ENCODE measurements around the gene SEMA3C. TPM values are rescaled to one million over a fixed set of nuclear protein-coding genes. Genes with fewer than 3 reads are reported as not detected.

Gene SEMA3C
- total RNA-seq, 2 experiments from 2014 or later, result not detected

GRCh38 chr7:80827239-80827633, 91.6 kb downstream of the SEMA3C start:
- Mint-ChIP-seq H3K27me3 (no peaks in the 10 kb centered on the region), H3K36me3 (ENCODE audit: low read depth) (no peaks in the 10 kb centered on the region), H3K27ac (no peak overlapping the region), H3K4me3 (no peak overlapping the region), H3K9me3 (no peaks in the 10 kb centered on the region), H3K4me1 (no peaks in the 10 kb centered on the region)
- DNase-seq, result no peak
- CTCF ChIA-PET, result no interaction called here
- POLR2A ChIA-PET, result no interaction called here

- Mint-ChIP-seq H3K4me3 (no peak overlapping the region), H3K27me3 (no peaks in the 10 kb centered on the region), H3K36me3 (ENCODE audit: low read depth) (no peaks in the 10 kb centered on the region), H3K9me3 (no peaks in the 10 kb centered on the region), H3K4me1 (no peaks in the 10 kb centered on the region), H3K27ac (no peak overlapping the region)
- ChIA-PET CTCF (no interaction called here), POLR2A (no interaction called here)
- DNase-seq, result no peak
These were observed 92.2 kb downstream of the SEMA3C start for GRCh38 chr7:80826520-80827238.

- Mint-ChIP-seq H3K4me3 (no peak overlapping the region), H3K36me3 (ENCODE audit: low read depth) (no peaks in the 10 kb centered on the region), H3K27me3 (no peaks in the 10 kb centered on the region), H3K4me1 (no peaks in the 10 kb centered on the region), H3K27ac (no peak overlapping the region), H3K9me3 (no peaks in the 10 kb centered on the region)
- POLR2A ChIA-PET, result no interaction called here
- CTCF ChIA-PET, result no interaction called here
- DNase-seq, result no peak
These were observed 93.4 kb downstream of the SEMA3C start for GRCh38 chr7:80825499-80825898.

GRCh38 chr7:80824253-80824652, 94.6 kb downstream of the SEMA3C start:
- CTCF ChIA-PET, result no interaction called here
- no peaks in the 10 kb centered on the region for H3K9me3 Mint-ChIP-seq
- H3K27ac Mint-ChIP-seq, result no peak overlapping the region
- no peak overlapping the region for H3K4me3 Mint-ChIP-seq
- no peaks in the 10 kb centered on the region for H3K27me3 Mint-ChIP-seq
- no peaks in the 10 kb centered on the region for H3K36me3 Mint-ChIP-seq (ENCODE audit: low read depth)
- DNase-seq, result no peak
- POLR2A ChIA-PET, result no interaction called here
- H3K4me1 Mint-ChIP-seq, result no peaks in the 10 kb centered on the region

GRCh38 chr7:80823057-80823456, 95.8 kb downstream of the SEMA3C start:
- no peak for DNase-seq
- ChIA-PET POLR2A (no interaction called here), CTCF (no interaction called here)
- H3K27me3 Mint-ChIP-seq, result no peaks in the 10 kb centered on the region
- no peaks in the 10 kb centered on the region for H3K9me3 Mint-ChIP-seq
- no peak overlapping the region for H3K4me3 Mint-ChIP-seq
- no peak overlapping the region for H3K27ac Mint-ChIP-seq
- no peaks in the 10 kb centered on the region for H3K36me3 Mint-ChIP-seq (ENCODE audit: low read depth)
- no peaks in the 10 kb centered on the region for H3K4me1 Mint-ChIP-seq

- H3K27ac Mint-ChIP-seq, result no peak overlapping the region
- DNase-seq, result no peak
- POLR2A ChIA-PET, result no interaction called here
- CTCF ChIA-PET, result no interaction called here
- no peak overlapping the region for H3K4me3 Mint-ChIP-seq
- H3K36me3 Mint-ChIP-seq (ENCODE audit: low read depth), result no peaks in the 10 kb centered on the region
- no peaks in the 10 kb centered on the region for H3K4me1 Mint-ChIP-seq
- H3K9me3 Mint-ChIP-seq, result no peaks in the 10 kb centered on the region
- no peaks in the 10 kb centered on the region for H3K27me3 Mint-ChIP-seq
These were observed 97.0 kb downstream of the SEMA3C start for GRCh38 chr7:80821771-80822319.

- Mint-ChIP-seq H3K4me3 (no peak overlapping the region), H3K4me1 (no peaks in the 10 kb centered on the region), H3K36me3 (ENCODE audit: low read depth) (no peaks in the 10 kb centered on the region), H3K27me3 (no peaks in the 10 kb centered on the region), H3K27ac (no peak overlapping the region), H3K9me3 (peaks cover 7% of the 10 kb centered on the region)
- POLR2A ChIA-PET, result no interaction called here
- CTCF ChIA-PET, result no interaction called here
- DNase-seq, result no peak
These were observed 99.3 kb downstream of the SEMA3C start for GRCh38 chr7:80819503-80819902.

- no peaks in the 10 kb centered on the region for H3K4me1 Mint-ChIP-seq
- no peak for DNase-seq
- H3K9me3 Mint-ChIP-seq, result peaks cover 14% of the 10 kb centered on the region
- no peak overlapping the region for H3K27ac Mint-ChIP-seq
- no peak overlapping the region for H3K4me3 Mint-ChIP-seq
- POLR2A ChIA-PET, result no interaction called here
- no peaks in the 10 kb centered on the region for H3K27me3 Mint-ChIP-seq
- CTCF ChIA-PET, result no interaction called here
- no peaks in the 10 kb centered on the region for H3K36me3 Mint-ChIP-seq (ENCODE audit: low read depth)
These were observed 100.7 kb downstream of the SEMA3C start for GRCh38 chr7:80818181-80818580.

- Mint-ChIP-seq H3K9me3 (peaks cover 14% of the 10 kb centered on the region), H3K27me3 (no peaks in the 10 kb centered on the region), H3K4me3 (no peak overlapping the region), H3K27ac (no peak overlapping the region), H3K36me3 (ENCODE audit: low read depth) (no peaks in the 10 kb centered on the region), H3K4me1 (no peaks in the 10 kb centered on the region)
- POLR2A ChIA-PET, result no interaction called here
- CTCF ChIA-PET, result no interaction called here
- no peak for DNase-seq
These were observed 102.0 kb downstream of the SEMA3C start for GRCh38 chr7:80816806-80817205.

- CTCF ChIA-PET, result no interaction called here
- Mint-ChIP-seq H3K27me3 (no peaks in the 10 kb centered on the region), H3K36me3 (ENCODE audit: low read depth) (no peaks in the 10 kb centered on the region)
These were observed 103.1 kb downstream of the SEMA3C start for GRCh38 chr7:80815733-80816132.

GRCh38 chr7:80809545-80809944, 109.3 kb downstream of the SEMA3C start:
- CTCF ChIA-PET, result no interaction called here
- POLR2A ChIA-PET, result no interaction called here
- H3K9me3 Mint-ChIP-seq, result peaks cover 11% of the 10 kb centered on the region
- H3K4me3 Mint-ChIP-seq, result no peak overlapping the region
- no peak for DNase-seq
- H3K4me1 Mint-ChIP-seq, result no peaks in the 10 kb centered on the region
- no peaks in the 10 kb centered on the region for H3K27me3 Mint-ChIP-seq
- H3K27ac Mint-ChIP-seq, result no peak overlapping the region
- H3K36me3 Mint-ChIP-seq (ENCODE audit: low read depth), result no peaks in the 10 kb centered on the region

More at GRCh38 chr7:80815733-80816132, 103.1 kb downstream of the SEMA3C start:
- no peak for DNase-seq
- POLR2A ChIA-PET, result no interaction called here
- Mint-ChIP-seq H3K27ac (no peak overlapping the region), H3K4me1 (no peaks in the 10 kb centered on the region), H3K4me3 (no peak overlapping the region), H3K9me3 (peaks cover 14% of the 10 kb centered on the region)

GRCh38 chr7:80807166-80807900, 111.5 kb downstream of the SEMA3C start:
- Mint-ChIP-seq H3K36me3 (ENCODE audit: low read depth) (no peaks in the 10 kb centered on the region), H3K4me1 (no peaks in the 10 kb centered on the region), H3K27me3 (no peaks in the 10 kb centered on the region), H3K9me3 (peaks cover 4% of the 10 kb centered on the region), H3K27ac (no peak overlapping the region), H3K4me3 (no peak overlapping the region)
- CTCF ChIA-PET, result no interaction called here
- DNase-seq, result no peak
- POLR2A ChIA-PET, result no interaction called here

- no peak for DNase-seq
- Mint-ChIP-seq H3K4me1 (no peaks in the 10 kb centered on the region), H3K9me3 (peaks cover 4% of the 10 kb centered on the region), H3K4me3 (no peak overlapping the region), H3K27me3 (no peaks in the 10 kb centered on the region), H3K27ac (no peak overlapping the region), H3K36me3 (ENCODE audit: low read depth) (no peaks in the 10 kb centered on the region)
- ChIA-PET POLR2A (no interaction called here), CTCF (no interaction called here)
These were observed 112.2 kb downstream of the SEMA3C start for GRCh38 chr7:80806663-80807062.

GRCh38 chr7:80804589-80804988, 114.3 kb downstream of the SEMA3C start:
- CTCF ChIA-PET, result no interaction called here
- no peak for DNase-seq
- POLR2A ChIA-PET, result no interaction called here
- H3K27me3 Mint-ChIP-seq, result no peaks in the 10 kb centered on the region
- no peak overlapping the region for H3K27ac Mint-ChIP-seq
- no peak overlapping the region for H3K4me3 Mint-ChIP-seq
- H3K4me1 Mint-ChIP-seq, result no peaks in the 10 kb centered on the region
- H3K36me3 Mint-ChIP-seq (ENCODE audit: low read depth), result no peaks in the 10 kb centered on the region
- H3K9me3 Mint-ChIP-seq, result peaks cover 2% of the 10 kb centered on the region
